ENCODE results near the gene LRRN2. TPM values are rescaled to one million over a fixed set of nuclear protein-coding genes. Genes with fewer than 3 reads are reported as not detected.
"Not testable (repeated sequence)": the region's sequence is repeated elsewhere in the genome, so short reads cannot be mapped to it uniquely, and the experiment has no call there.

Gene LRRN2
- total RNA-seq, 1 donor from 2014 or later: 6.5 TPM

DNA sequence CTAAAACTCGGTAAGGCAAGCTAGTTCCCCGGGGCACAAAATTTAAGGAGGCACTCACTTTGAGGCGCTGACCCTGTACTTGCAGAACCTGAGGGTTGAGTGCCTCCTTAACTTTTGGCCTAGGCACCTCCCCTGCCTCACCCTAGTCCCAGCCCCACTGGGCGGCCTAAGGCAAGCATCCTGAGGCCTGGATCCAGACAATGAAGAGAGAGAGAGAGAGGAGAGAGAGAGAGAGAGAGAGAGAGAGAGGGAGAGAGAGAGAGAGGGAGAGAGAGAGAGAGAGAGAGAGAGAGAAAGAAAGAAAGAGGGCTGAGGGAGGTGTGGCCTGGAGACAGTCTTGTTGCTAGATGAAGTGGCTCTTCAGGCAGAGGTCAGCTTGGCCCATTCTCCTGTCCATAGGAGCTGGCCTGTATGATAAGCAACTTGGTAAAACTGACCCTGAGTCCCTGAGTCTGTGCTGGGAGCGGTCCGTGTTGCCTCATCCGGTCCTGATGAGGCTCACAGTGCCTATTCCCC lies 7.4 kb upstream of the LRRN2 start:
- no peaks in the 10 kb centered on the region for H3K36me3 ChIP-seq
- H3K4me1 ChIP-seq: no peaks in the 10 kb centered on the region
- no peak overlapping the region for H3K27ac ChIP-seq
- H3K27me3 ChIP-seq: no peaks in the 10 kb centered on the region
- H3K4me3 ChIP-seq: no peak overlapping the region
- intact Hi-C loops (cut with DNase I): no loop called here
- no peaks in the 10 kb centered on the region for H3K9me3 ChIP-seq
- TF ChIP-seq, protein P1, sequence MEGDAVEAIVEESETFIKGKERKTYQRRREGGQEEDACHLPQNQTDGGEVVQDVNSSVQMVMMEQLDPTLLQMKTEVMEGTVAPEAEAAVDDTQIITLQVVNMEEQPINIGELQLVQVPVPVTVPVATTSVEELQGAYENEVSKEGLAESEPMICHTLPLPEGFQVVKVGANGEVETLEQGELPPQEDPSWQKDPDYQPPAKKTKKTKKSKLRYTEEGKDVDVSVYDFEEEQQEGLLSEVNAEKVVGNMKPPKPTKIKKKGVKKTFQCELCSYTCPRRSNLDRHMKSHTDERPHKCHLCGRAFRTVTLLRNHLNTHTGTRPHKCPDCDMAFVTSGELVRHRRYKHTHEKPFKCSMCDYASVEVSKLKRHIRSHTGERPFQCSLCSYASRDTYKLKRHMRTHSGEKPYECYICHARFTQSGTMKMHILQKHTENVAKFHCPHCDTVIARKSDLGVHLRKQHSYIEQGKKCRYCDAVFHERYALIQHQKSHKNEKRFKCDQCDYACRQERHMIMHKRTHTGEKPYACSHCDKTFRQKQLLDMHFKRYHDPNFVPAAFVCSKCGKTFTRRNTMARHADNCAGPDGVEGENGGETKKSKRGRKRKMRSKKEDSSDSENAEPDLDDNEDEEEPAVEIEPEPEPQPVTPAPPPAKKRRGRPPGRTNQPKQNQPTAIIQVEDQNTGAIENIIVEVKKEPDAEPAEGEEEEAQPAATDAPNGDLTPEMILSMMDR (IDR thresholded peaks at IDR 0.05): no peak
- DNase-seq (ENCODE audit: low spot score in 2 of 2): no peak

DNA sequence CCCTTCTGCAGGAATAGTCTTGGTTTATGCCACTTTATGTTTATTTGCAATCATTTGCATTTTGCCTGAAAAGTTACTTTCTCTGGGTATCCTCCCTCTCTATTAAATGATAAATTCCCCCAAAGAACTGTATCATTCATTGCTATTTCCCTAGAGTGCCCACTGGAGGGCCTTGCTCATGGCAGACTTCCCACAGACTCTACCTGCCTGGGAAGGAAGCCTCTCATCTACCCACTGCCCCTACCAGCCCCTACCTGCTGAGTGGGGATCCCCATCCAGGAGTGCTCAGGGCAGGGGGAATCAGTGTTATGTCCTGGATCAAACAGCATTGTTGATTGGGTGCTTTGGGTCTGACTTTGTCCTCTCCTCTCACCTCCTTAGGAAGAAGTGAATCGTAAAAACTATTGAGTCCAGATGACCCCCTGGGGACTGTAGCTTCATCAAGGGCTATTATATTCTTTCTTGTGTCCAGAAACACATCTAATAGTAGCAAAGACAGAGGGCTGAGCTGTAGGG lies 6.8 kb upstream of the LRRN2 start:
- Histone ChIP-seq H3K27me3 (no peaks in the 10 kb centered on the region), H3K27ac (no peak overlapping the region), H3K9me3 (no peaks in the 10 kb centered on the region), H3K4me3 (no peak overlapping the region), H3K4me1 (no peaks in the 10 kb centered on the region), H3K36me3 (no peaks in the 10 kb centered on the region)
- TF ChIP-seq, protein P1 (IDR thresholded peaks at IDR 0.05): no peak
- intact Hi-C loops (cut with DNase I): no loop called here
- DNase-seq (ENCODE audit: low spot score in 2 of 2): no peak

DNA sequence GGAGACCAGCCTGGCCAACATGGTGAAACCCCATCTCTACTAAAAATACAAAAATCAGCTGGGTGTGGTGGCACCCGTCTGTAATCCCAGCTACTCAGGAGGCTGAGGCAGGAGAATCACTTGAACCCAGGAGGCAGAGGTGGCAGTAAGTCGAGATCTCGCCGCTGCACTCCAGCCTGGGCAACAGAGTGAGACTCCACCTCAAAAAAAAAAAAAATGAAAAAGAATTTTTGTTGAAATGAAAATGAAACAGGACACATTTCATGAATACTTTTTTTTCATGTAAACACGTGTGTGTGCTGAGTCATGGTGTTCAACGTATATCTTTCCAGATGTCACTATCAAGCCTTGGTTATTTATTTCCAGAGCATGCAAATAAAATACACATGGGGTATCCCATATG lies 5.8 kb upstream of the LRRN2 start:
- H3K27me3 ChIP-seq; intact Hi-C loops (cut with DNase I); H3K4me1 ChIP-seq; H3K9me3 ChIP-seq; H3K36me3 ChIP-seq; DNase-seq (ENCODE audit: low spot score in 2 of 2); H3K27ac ChIP-seq; H3K4me3 ChIP-seq: not testable (repeated sequence)

- Histone ChIP-seq H3K27ac (no peak overlapping the region), H3K4me1 (no peaks in the 10 kb centered on the region), H3K9me3 (no peaks in the 10 kb centered on the region), H3K4me3 (no peak overlapping the region), H3K36me3 (no peaks in the 10 kb centered on the region), H3K27me3 (no peaks in the 10 kb centered on the region)
- intact Hi-C loops (cut with DNase I): no loop called here
- TF ChIP-seq, protein P1 (IDR thresholded peaks at IDR 0.05): no peak
- DNase-seq (ENCODE audit: low spot score in 2 of 2): no peak
These were observed 3.2 kb upstream of the LRRN2 start for GRCh38 chr1:204688776-204689175.

GRCh38 chr1:204688007-204688406 lies 2.5 kb upstream of the LRRN2 start:
- H3K27ac ChIP-seq: no peak overlapping the region
- TF ChIP-seq, protein P1 (IDR thresholded peaks at IDR 0.05): no peak
- no peaks in the 10 kb centered on the region for H3K4me1 ChIP-seq
- H3K9me3 ChIP-seq: no peaks in the 10 kb centered on the region
- no peaks in the 10 kb centered on the region for H3K27me3 ChIP-seq
- intact Hi-C loops (cut with DNase I): no loop called here
- no peak overlapping the region for H3K4me3 ChIP-seq
- no peak for DNase-seq (ENCODE audit: low spot score in 2 of 2)
- no peaks in the 10 kb centered on the region for H3K36me3 ChIP-seq

DNA sequence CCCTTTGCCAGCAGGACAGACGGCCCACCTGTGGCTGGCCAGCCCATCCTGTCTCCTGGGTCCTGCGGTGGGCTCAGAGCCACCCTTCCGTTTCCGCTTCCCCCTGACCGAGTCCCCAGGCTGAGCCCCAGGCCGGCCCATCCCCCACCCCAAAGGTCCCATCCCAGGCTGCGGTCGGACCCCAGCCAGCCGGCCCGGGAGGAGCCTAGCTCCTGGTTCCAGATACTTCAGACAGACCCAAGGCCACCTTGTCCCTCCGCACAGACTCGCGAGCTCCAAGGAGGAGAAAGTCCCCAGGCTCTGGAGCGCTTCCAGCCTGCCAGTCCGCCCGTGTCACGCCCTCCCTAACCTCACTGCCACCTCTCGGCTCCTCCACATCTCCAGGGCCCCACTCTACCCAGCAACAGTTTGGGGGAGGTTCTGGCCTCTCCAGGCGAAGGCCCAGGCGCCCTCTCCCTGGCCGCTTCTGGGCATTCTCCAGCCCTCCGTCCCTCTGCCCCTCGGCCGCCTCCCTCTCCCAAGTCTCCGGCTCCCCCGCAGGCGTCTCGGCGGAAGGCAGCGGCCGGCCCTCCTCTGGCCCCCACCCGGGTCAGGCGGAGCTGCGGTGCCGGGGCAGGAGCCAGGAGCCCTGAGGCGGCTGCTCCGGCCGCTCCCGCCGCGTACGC lies 835 bp downstream of the LRRN2 start:
- H3K4me3 ChIP-seq: peak overlapping the region; percentile 45 to 61
- no peak overlapping the region for H3K27ac ChIP-seq
- intact Hi-C loops (cut with DNase I): no loop called here
- H3K9me3 ChIP-seq: no peaks in the 10 kb centered on the region
- no peaks in the 10 kb centered on the region for H3K27me3 ChIP-seq
- H3K4me1 ChIP-seq: no peaks in the 10 kb centered on the region
- TF ChIP-seq, protein P1 (IDR thresholded peaks at IDR 0.05): no peak
- no peak for DNase-seq (ENCODE audit: low spot score in 2 of 2)
- H3K36me3 ChIP-seq: no peaks in the 10 kb centered on the region

All from ascending aorta (tissue), 2 donors.